Liver (tissue), 9 donors: Measurements from ENCODE around the gene AAK1. TPM values are rescaled to one million over a fixed set of nuclear protein-coding genes. Genes with fewer than 3 reads are reported as not detected.
"Not testable (repeated sequence)": the region's sequence is repeated elsewhere in the genome, so short reads cannot be mapped to it uniquely, and the experiment has no call there.

Experiments used
- DNase-seq: peaks from one replicate; pipeline ENCODE4 v3.0.0-alpha.2; 2017; ENCODE audit warnings: low spot score
- H3K27ac ChIP-seq, 2 donors: one replicate each; pipeline ENCODE4 v1.7.0; 2013; ENCODE audit warnings: inconsistent platforms in 2 of 2, low read length in 2 of 2, control low read depth in 1 of 2, low read depth in 1 of 2, mild to moderate bottlenecking in 1 of 2
- H3K27me3 ChIP-seq, 4 donors: one replicate each; pipeline versions ENCODE4 v1.6.1 to v1.7.0; 2013; ENCODE audit warnings: low read length in 3 of 4, inconsistent platforms in 1 of 4, mild to moderate bottlenecking in 1 of 4, moderate library complexity in 1 of 4; ENCODE audit not compliant: control insufficient read depth in 4 of 4, insufficient read depth in 4 of 4
- H3K36me3 ChIP-seq, 4 donors: one replicate each; pipeline versions ENCODE4 v1.6.1 to v1.7.0; 2013; ENCODE audit warnings: low read length in 3 of 4, mild to moderate bottlenecking in 3 of 4, low read depth in 1 of 4, moderate library complexity in 1 of 4; ENCODE audit not compliant: control insufficient read depth in 4 of 4, insufficient read depth in 3 of 4
- H3K4me1 ChIP-seq, 4 donors: one replicate each; pipeline versions ENCODE4 v1.6.1 to v1.7.0; 2013; ENCODE audit warnings: low read length in 3 of 4, mild to moderate bottlenecking in 3 of 4, moderate library complexity in 1 of 4; ENCODE audit not compliant: control insufficient read depth in 4 of 4, insufficient read depth in 4 of 4
- H3K4me3 ChIP-seq, 3 donors: one replicate each; pipeline versions ENCODE4 v1.6.1 to v1.7.0; 2013; ENCODE audit warnings: low read length in 3 of 3, control low read depth in 1 of 3, low read depth in 1 of 3, mild to moderate bottlenecking in 1 of 3
- H3K9ac ChIP-seq, 2 donors: one replicate each; pipeline ENCODE4 v1.7.0; 2013; ENCODE audit warnings: low read length in 2 of 2, mild to moderate bottlenecking in 2 of 2, moderate library complexity in 2 of 2, control low read depth in 1 of 2, low read depth in 1 of 2
- H3K9me3 ChIP-seq, 4 donors: one replicate each; pipeline versions ENCODE4 v1.6.1 to v1.7.0; 2013; ENCODE audit warnings: low read length in 3 of 4; ENCODE audit not compliant: control insufficient read depth in 4 of 4
- EGR1 ChIP-seq, 2 donors: IDR thresholded peaks; 2 replicates each; pipeline ENCODE4 v1.6.1; 2016 to 2018; ENCODE audit warnings: antibody characterized with exemption in 2 of 2, low read depth in 2 of 2
- FOXA1 ChIP-seq: IDR thresholded peaks from 2 replicates; pipeline ENCODE4 v1.6.1; 2016; ENCODE audit warnings: antibody characterized with exemption
- FOXA2 ChIP-seq: IDR thresholded peaks from 2 replicates; pipeline ENCODE4 v1.6.1; 2016; ENCODE audit warnings: antibody characterized with exemption
- GABPA ChIP-seq, 2 donors: IDR thresholded peaks in 1 of 2; conservative IDR thresholded peaks in 1 of 2; 2 replicates each; pipeline ENCODE4 v1.6.1; 2016; ENCODE audit warnings: antibody characterized with exemption in 2 of 2, mild to moderate bottlenecking in 1 of 2, moderate library complexity in 1 of 2
- HNF4A ChIP-seq, 2 donors: conservative IDR thresholded peaks; 2 replicates each; pipeline ENCODE4 v1.6.1; 2016; ENCODE audit warnings: antibody characterized with exemption in 2 of 2, mild to moderate bottlenecking in 2 of 2
- HNF4G ChIP-seq: IDR thresholded peaks from 2 replicates; pipeline ENCODE4 v1.6.1; 2016; ENCODE audit warnings: antibody characterized with exemption
- JUND ChIP-seq, 2 donors: IDR thresholded peaks; 2 replicates each; pipeline ENCODE4 v1.6.1; 2016; ENCODE audit warnings: antibody characterized with exemption in 2 of 2
- MAX ChIP-seq: IDR thresholded peaks from 2 replicates; pipeline ENCODE4 v1.6.1; 2016; ENCODE audit warnings: antibody characterized with exemption
- NR2F2 ChIP-seq: IDR thresholded peaks from 2 replicates; pipeline ENCODE4 v1.6.1; 2016; ENCODE audit warnings: antibody characterized with exemption
- RAD21 ChIP-seq, 2 donors: IDR thresholded peaks; 2 replicates each; pipeline ENCODE4 v1.6.1; 2016; ENCODE audit warnings: antibody characterized with exemption in 2 of 2, mild to moderate bottlenecking in 2 of 2
- REST ChIP-seq: IDR thresholded peaks from 2 replicates; pipeline ENCODE4 v1.6.1; 2016; ENCODE audit warnings: antibody characterized with exemption, mild to moderate bottlenecking
- RXRA ChIP-seq, 2 donors: IDR thresholded peaks; 2 replicates each; pipeline ENCODE4 v1.6.1; 2017 to 2018; ENCODE audit warnings: antibody characterized with exemption in 2 of 2, mild to moderate bottlenecking in 1 of 2
- SP1 ChIP-seq: IDR thresholded peaks from 2 replicates; pipeline ENCODE4 v1.6.1; 2018; ENCODE audit warnings: antibody characterized with exemption, mild to moderate bottlenecking
- TAF1 ChIP-seq: conservative IDR thresholded peaks from 2 replicates; pipeline ENCODE4 v1.6.1; 2016; ENCODE audit warnings: antibody characterized with exemption, mild to moderate bottlenecking
- YY1 ChIP-seq: IDR thresholded peaks from 2 replicates; pipeline ENCODE4 v1.6.1; 2016; ENCODE audit warnings: antibody characterized with exemption, mild to moderate bottlenecking
- WGBS: extraction: QIAGEN DNeasy Blood & Tissue Kit; methylation state at CpG from one replicate; pipeline ENCODE4 v1.1.7; 2013; 5-methylcytosine and 5-hydroxymethylcytosine counted together
- polyA plus RNA-seq, 2 donors: library from polyadenylated mRNA; stranded (reverse) in 1 of 2; unstranded in 1 of 2; fragments of 200-250 nt in 1 of 2; fragments of >200 nt in 1 of 2; fragmentation: Nextera tagmentation in 1 of 2; extraction: Ambion mirVana in 1 of 2; gene quantifications; one replicate each; pipeline versions ENCODE4 v1.2.1 to v1.2.3, GENCODE V29; 2013 to 2015
- total RNA-seq, 2 donors: library from RNA; depleted of rRNA; stranded (reverse); fragments of >200 nt; gene quantifications; one replicate each; pipeline ENCODE4 v1.2.3, GENCODE V29; 2014
- TF ChIP-seq, protein P1 (sequence below): fragments of 150-350 bp; IDR thresholded peaks from 2 replicates; pipeline ENCODE4 v1.5.1; 2017; ENCODE audit warnings: improper control_type of control experiment, low read depth, low read length; ENCODE audit not compliant: missing input control
- TF ChIP-seq, protein P2 (sequence below): IDR thresholded peaks from 2 replicates; pipeline ENCODE4 v1.6.1; 2016; ENCODE audit warnings: antibody characterized with exemption
- TF ChIP-seq, protein P3 (sequence below): IDR thresholded peaks from 2 replicates; pipeline ENCODE4 v1.6.1; 2016; ENCODE audit warnings: antibody characterized with exemption
- donor health status: healthy.
- donor health status: healthy.
- donor health status: healthy.
- donor health status: healthy.
- donor health status: healthy.

Gene AAK1
- total and polyA plus RNA-seq, 4 donors: 3.9 to 14.3 (median 11.3) TPM

- WGBS: 29% methylated on average over 2 of the region's 2 CpGs
- Histone ChIP-seq H3K4me1 (peaks cover 0 to 9% (median 2%) of the 10 kb centered on the region in 4 donors), H3K4me3 (peak overlapping the region in 1 of 3 donors; percentile 5), H3K9me3 (no peaks in the 10 kb centered on the region), H3K27me3 (no peaks in the 10 kb centered on the region), H3K36me3 (no peaks in the 10 kb centered on the region), H3K27ac (peak overlapping the region; percentile 17 to 26), H3K9ac (peak overlapping the region in 1 of 2 donors; percentile 4)
- DNase-seq: no peak
- TF ChIP-seq, protein P1, sequence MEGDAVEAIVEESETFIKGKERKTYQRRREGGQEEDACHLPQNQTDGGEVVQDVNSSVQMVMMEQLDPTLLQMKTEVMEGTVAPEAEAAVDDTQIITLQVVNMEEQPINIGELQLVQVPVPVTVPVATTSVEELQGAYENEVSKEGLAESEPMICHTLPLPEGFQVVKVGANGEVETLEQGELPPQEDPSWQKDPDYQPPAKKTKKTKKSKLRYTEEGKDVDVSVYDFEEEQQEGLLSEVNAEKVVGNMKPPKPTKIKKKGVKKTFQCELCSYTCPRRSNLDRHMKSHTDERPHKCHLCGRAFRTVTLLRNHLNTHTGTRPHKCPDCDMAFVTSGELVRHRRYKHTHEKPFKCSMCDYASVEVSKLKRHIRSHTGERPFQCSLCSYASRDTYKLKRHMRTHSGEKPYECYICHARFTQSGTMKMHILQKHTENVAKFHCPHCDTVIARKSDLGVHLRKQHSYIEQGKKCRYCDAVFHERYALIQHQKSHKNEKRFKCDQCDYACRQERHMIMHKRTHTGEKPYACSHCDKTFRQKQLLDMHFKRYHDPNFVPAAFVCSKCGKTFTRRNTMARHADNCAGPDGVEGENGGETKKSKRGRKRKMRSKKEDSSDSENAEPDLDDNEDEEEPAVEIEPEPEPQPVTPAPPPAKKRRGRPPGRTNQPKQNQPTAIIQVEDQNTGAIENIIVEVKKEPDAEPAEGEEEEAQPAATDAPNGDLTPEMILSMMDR: no peak
- TF ChIP-seq, protein P2, sequence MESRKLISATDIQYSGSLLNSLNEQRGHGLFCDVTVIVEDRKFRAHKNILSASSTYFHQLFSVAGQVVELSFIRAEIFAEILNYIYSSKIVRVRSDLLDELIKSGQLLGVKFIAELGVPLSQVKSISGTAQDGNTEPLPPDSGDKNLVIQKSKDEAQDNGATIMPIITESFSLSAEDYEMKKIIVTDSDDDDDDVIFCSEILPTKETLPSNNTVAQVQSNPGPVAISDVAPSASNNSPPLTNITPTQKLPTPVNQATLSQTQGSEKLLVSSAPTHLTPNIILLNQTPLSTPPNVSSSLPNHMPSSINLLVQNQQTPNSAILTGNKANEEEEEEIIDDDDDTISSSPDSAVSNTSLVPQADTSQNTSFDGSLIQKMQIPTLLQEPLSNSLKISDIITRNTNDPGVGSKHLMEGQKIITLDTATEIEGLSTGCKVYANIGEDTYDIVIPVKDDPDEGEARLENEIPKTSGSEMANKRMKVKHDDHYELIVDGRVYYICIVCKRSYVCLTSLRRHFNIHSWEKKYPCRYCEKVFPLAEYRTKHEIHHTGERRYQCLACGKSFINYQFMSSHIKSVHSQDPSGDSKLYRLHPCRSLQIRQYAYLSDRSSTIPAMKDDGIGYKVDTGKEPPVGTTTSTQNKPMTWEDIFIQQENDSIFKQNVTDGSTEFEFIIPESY: no peak
- TF ChIP-seq GABPA (IDR thresholded peaks at IDR 0.05 in 1 of 2, conservative IDR thresholded peaks at IDR 0.05 in 1 of 2) (no peak), EGR1 (IDR thresholded peaks at IDR 0.05; ENCODE audit: low read depth in 2 of 2) (no peak), MAX (no peak), YY1 (no peak), SP1 (no peak), HNF4G (no peak), TAF1 (no peak), JUND (IDR thresholded peaks at IDR 0.05) (no peak), RXRA (IDR thresholded peaks at IDR 0.05) (no peak), FOXA2 (no peak), NR2F2 (no peak), RAD21 (IDR thresholded peaks at IDR 0.05) (no peak), REST (no peak), HNF4A (conservative IDR thresholded peaks at IDR 0.05) (no peak), FOXA1 (no peak)
- TF ChIP-seq, protein P3, sequence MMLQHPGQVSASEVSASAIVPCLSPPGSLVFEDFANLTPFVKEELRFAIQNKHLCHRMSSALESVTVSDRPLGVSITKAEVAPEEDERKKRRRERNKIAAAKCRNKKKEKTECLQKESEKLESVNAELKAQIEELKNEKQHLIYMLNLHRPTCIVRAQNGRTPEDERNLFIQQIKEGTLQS: no peak
Observed at GRCh38 chr2:69674316-69674670, 30.8 kb upstream of the AAK1 start.

- H3K27ac ChIP-seq, H3K9ac ChIP-seq, H3K9me3 ChIP-seq, H3K4me1 ChIP-seq, H3K27me3 ChIP-seq, H3K36me3 ChIP-seq, H3K4me3 ChIP-seq, DNase-seq: not testable (repeated sequence)
- over 99% methylated on average over 3 of the region's 3 CpGs for WGBS
Observed at GRCh38 chr2:69673098-69673497, 29.6 kb upstream of the AAK1 start.
